Measurements from ENCODE around the gene PLSCR4. TPM values are rescaled to one million over a fixed set of nuclear protein-coding genes. Genes with fewer than 3 reads are reported as not detected.

The PLSCR4 gene
- total and polyA plus RNA-seq, 4 donors, result 19.5 to 56.4 (median 34.9) TPM

- 91% methylated on average over 1 of the region's 1 CpG for WGBS
- Histone ChIP-seq H3K4me3 (ENCODE audit: low read depth in 1 of 3, low read length in 3 of 3) (no peak overlapping the region), H3K36me3 (ENCODE audit: control insufficient read depth in 4 of 4, insufficient read depth in 3 of 4, low read depth in 1 of 4, low read length in 3 of 4) (no peaks in the 10 kb centered on the region), H3K9ac (ENCODE audit: low read depth in 1 of 2, low read length in 2 of 2) (no peak overlapping the region), H3K27ac (ENCODE audit: low read depth in 1 of 2, low read length in 2 of 2) (no peak overlapping the region), H3K27me3 (ENCODE audit: control insufficient read depth in 4 of 4, insufficient read depth in 4 of 4, low read length in 3 of 4) (no peaks in the 10 kb centered on the region), H3K4me1 (ENCODE audit: control insufficient read depth in 4 of 4, insufficient read depth in 4 of 4, low read length in 3 of 4) (no peaks in the 10 kb centered on the region), H3K9me3 (ENCODE audit: control insufficient read depth in 4 of 4, low read length in 3 of 4) (no peaks in the 10 kb centered on the region)
- TF ChIP-seq GABPA (IDR thresholded peaks at IDR 0.05 in 1 of 2, conservative IDR thresholded peaks at IDR 0.05 in 1 of 2), result no peak
- no peak for TF ChIP-seq SP1 (IDR thresholded peaks at IDR 0.05)
- no peak for TF ChIP-seq HNF4A (conservative IDR thresholded peaks at IDR 0.05)
- TF ChIP-seq YY1 (IDR thresholded peaks at IDR 0.05), result no peak
- no peak for TF ChIP-seq TAF1 (conservative IDR thresholded peaks at IDR 0.05)
- no peak for TF ChIP-seq EGR1 (IDR thresholded peaks at IDR 0.05; ENCODE audit: low read depth in 2 of 2)
- no peak for TF ChIP-seq RXRA (IDR thresholded peaks at IDR 0.05)
- TF ChIP-seq RAD21 (IDR thresholded peaks at IDR 0.05), result no peak
- TF ChIP-seq ATF3 (IDR thresholded peaks at IDR 0.05), result no peak
- no peak for DNase-seq (ENCODE audit: low spot score)
These were observed 73.4 kb downstream of the PLSCR4 start for GRCh38 chr3:146177519-146177918.

DNA sequence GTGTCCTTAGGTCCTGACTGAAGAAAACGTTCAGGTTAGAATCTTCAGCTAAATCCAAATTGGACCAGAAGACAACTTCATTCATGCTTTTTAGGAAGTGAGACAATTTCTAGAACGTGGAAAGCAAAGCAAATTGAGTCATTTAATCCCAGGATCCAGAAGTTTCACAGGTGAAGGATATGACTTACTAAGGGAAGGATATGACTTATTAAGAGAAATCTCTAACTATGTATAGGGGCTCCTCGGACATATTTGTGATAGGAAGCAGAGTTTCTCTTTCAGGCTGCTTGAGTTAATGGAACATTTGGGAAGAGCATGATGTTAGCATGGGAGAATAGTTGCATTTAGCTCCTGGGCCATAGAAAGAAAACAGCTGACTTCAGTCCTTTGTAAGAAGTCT is 73.8 kb downstream of the PLSCR4 start:
- Histone ChIP-seq H3K9ac (ENCODE audit: low read depth in 1 of 2, low read length in 2 of 2) (no peak overlapping the region), H3K27me3 (ENCODE audit: control insufficient read depth in 4 of 4, insufficient read depth in 4 of 4, low read length in 3 of 4) (no peaks in the 10 kb centered on the region), H3K27ac (ENCODE audit: low read depth in 1 of 2, low read length in 2 of 2) (no peak overlapping the region), H3K36me3 (ENCODE audit: control insufficient read depth in 4 of 4, insufficient read depth in 3 of 4, low read depth in 1 of 4, low read length in 3 of 4) (no peaks in the 10 kb centered on the region), H3K4me3 (ENCODE audit: low read depth in 1 of 3, low read length in 3 of 3) (no peak overlapping the region), H3K9me3 (ENCODE audit: control insufficient read depth in 4 of 4, low read length in 3 of 4) (no peaks in the 10 kb centered on the region), H3K4me1 (ENCODE audit: control insufficient read depth in 4 of 4, insufficient read depth in 4 of 4, low read length in 3 of 4) (no peaks in the 10 kb centered on the region)
- 84% methylated on average over 3 of the region's 3 CpGs for WGBS
- TF ChIP-seq EGR1 (IDR thresholded peaks at IDR 0.05; ENCODE audit: low read depth in 2 of 2) (no peak), SP1 (IDR thresholded peaks at IDR 0.05) (no peak), YY1 (IDR thresholded peaks at IDR 0.05) (no peak), ATF3 (IDR thresholded peaks at IDR 0.05) (no peak), FOXA2 (IDR thresholded peaks at IDR 0.05) (no peak), NR2F2 (IDR thresholded peaks at IDR 0.05) (no peak), ZBTB33 (IDR thresholded peaks at IDR 0.05) (no peak)
- TF ChIP-seq, protein P1, sequence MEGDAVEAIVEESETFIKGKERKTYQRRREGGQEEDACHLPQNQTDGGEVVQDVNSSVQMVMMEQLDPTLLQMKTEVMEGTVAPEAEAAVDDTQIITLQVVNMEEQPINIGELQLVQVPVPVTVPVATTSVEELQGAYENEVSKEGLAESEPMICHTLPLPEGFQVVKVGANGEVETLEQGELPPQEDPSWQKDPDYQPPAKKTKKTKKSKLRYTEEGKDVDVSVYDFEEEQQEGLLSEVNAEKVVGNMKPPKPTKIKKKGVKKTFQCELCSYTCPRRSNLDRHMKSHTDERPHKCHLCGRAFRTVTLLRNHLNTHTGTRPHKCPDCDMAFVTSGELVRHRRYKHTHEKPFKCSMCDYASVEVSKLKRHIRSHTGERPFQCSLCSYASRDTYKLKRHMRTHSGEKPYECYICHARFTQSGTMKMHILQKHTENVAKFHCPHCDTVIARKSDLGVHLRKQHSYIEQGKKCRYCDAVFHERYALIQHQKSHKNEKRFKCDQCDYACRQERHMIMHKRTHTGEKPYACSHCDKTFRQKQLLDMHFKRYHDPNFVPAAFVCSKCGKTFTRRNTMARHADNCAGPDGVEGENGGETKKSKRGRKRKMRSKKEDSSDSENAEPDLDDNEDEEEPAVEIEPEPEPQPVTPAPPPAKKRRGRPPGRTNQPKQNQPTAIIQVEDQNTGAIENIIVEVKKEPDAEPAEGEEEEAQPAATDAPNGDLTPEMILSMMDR (IDR thresholded peaks at IDR 0.05; ENCODE audit: low read depth, low read length, missing input control), result no peak
- TF ChIP-seq, protein P2, sequence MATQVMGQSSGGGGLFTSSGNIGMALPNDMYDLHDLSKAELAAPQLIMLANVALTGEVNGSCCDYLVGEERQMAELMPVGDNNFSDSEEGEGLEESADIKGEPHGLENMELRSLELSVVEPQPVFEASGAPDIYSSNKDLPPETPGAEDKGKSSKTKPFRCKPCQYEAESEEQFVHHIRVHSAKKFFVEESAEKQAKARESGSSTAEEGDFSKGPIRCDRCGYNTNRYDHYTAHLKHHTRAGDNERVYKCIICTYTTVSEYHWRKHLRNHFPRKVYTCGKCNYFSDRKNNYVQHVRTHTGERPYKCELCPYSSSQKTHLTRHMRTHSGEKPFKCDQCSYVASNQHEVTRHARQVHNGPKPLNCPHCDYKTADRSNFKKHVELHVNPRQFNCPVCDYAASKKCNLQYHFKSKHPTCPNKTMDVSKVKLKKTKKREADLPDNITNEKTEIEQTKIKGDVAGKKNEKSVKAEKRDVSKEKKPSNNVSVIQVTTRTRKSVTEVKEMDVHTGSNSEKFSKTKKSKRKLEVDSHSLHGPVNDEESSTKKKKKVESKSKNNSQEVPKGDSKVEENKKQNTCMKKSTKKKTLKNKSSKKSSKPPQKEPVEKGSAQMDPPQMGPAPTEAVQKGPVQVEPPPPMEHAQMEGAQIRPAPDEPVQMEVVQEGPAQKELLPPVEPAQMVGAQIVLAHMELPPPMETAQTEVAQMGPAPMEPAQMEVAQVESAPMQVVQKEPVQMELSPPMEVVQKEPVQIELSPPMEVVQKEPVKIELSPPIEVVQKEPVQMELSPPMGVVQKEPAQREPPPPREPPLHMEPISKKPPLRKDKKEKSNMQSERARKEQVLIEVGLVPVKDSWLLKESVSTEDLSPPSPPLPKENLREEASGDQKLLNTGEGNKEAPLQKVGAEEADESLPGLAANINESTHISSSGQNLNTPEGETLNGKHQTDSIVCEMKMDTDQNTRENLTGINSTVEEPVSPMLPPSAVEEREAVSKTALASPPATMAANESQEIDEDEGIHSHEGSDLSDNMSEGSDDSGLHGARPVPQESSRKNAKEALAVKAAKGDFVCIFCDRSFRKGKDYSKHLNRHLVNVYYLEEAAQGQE (IDR thresholded peaks at IDR 0.05), result no peak
- DNase-seq (ENCODE audit: low spot score), result no peak
